Measurements from ENCODE around the gene DLG1. TPM values are rescaled to one million over a fixed set of nuclear protein-coding genes. Genes with fewer than 3 reads are reported as not detected.
A peak's percentile ranks its signal among the peaks of the same experiment; 100 is the strongest.

DLG1 gene
- total and polyA plus RNA-seq, 9 of the 15 experiments (the other 6 are each of a cell fraction or from before 2014, with no cell fraction given), result 9.4 to 63.5 (median 43.6) TPM

DNA sequence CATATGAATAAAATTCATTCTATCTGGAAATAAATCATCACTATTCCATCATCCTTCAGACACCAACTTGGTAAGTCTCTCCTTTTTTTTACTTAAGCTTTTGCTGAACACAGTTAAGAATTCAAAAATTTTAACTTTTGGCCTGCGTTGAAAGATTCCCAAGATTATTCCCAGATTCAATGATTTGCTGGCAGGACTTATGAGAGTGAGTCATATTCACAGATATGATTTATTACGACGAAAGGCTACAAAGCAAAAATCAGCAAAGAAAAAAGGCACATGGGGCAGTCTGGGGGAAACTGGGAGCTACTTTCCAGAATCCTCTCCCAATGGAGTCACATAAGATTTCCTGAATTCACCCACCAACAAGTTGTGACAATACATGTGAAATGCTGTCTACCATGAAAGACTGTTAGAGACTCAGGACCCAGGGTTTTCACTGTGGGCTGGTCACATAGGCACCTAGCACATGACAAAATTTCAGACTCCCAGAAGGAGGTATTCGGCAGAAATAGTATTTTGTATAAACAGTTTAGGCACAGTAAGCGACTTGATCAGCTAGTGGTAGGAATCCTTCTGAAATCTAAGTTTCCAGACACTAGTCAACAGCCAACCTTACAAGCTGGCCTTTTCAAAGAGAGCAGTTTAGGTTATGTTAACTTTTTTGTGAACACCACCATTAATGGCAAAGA is 82.1 kb downstream of the DLG1 start (continued):
- TF ChIP-seq, protein P1, sequence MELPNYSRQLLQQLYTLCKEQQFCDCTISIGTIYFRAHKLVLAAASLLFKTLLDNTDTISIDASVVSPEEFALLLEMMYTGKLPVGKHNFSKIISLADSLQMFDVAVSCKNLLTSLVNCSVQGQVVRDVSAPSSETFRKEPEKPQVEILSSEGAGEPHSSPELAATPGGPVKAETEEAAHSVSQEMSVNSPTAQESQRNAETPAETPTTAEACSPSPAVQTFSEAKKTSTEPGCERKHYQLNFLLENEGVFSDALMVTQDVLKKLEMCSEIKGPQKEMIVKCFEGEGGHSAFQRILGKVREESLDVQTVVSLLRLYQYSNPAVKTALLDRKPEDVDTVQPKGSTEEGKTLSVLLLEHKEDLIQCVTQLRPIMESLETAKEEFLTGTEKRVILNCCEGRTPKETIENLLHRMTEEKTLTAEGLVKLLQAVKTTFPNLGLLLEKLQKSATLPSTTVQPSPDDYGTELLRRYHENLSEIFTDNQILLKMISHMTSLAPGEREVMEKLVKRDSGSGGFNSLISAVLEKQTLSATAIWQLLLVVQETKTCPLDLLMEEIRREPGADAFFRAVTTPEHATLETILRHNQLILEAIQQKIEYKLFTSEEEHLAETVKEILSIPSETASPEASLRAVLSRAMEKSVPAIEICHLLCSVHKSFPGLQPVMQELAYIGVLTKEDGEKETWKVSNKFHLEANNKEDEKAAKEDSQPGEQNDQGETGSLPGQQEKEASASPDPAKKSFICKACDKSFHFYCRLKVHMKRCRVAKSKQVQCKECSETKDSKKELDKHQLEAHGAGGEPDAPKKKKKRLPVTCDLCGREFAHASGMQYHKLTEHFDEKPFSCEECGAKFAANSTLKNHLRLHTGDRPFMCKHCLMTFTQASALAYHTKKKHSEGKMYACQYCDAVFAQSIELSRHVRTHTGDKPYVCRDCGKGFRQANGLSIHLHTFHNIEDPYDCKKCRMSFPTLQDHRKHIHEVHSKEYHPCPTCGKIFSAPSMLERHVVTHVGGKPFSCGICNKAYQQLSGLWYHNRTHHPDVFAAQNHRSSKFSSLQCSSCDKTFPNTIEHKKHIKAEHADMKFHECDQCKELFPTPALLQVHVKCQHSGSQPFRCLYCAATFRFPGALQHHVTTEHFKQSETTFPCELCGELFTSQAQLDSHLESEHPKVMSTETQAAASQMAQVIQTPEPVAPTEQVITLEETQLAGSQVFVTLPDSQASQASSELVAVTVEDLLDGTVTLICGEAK (IDR thresholded peaks at IDR 0.05), result no peak
- TF ChIP-seq, protein P1 (CRISPR knock-in tag; IDR thresholded peaks at IDR 0.05), result no peak
- TF ChIP-seq BRD4 (IDR thresholded peaks at IDR 0.05) (no peak), MEIS2 (IDR thresholded peaks at IDR 0.05; ENCODE audit: partially characterized antibody) (peak; percentile 79), ZNF445 (CRISPR knock-in tag; IDR thresholded peaks at IDR 0.05; ENCODE audit: low read depth) (no peak), CREBBP (IDR thresholded peaks at IDR 0.05; ENCODE audit: low read depth, low read length) (no peak), JUND (IDR thresholded peaks at IDR 0.05; ENCODE audit: borderline replicate concordance, low read depth, low read length) (peak; percentile 61), JUND (tag; IDR thresholded peaks at IDR 0.05; ENCODE audit: borderline replicate concordance, low read depth, low read length) (0 out of 3 replicates have a peak, but pooled peaks have one; percentile 47), ZNF134 (CRISPR knock-in tag; conservative IDR thresholded peaks at IDR 0.05) (no peak), TEAD2 (tag; IDR thresholded peaks at IDR 0.05) (no peak), NCOA4 (IDR thresholded peaks at IDR 0.05; ENCODE audit: partially characterized antibody) (no peak)
- TF ChIP-seq, protein P2, sequence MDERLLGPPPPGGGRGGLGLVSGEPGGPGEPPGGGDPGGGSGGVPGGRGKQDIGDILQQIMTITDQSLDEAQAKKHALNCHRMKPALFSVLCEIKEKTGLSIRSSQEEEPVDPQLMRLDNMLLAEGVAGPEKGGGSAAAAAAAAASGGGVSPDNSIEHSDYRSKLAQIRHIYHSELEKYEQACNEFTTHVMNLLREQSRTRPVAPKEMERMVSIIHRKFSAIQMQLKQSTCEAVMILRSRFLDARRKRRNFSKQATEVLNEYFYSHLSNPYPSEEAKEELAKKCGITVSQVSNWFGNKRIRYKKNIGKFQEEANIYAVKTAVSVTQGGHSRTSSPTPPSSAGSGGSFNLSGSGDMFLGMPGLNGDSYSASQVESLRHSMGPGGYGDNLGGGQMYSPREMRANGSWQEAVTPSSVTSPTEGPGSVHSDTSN (CRISPR knock-in tag; IDR thresholded peaks at IDR 0.05; ENCODE audit: low read depth), result no peak
- TF ChIP-seq, protein P2 (tag; conservative IDR thresholded peaks at IDR 0.05; ENCODE audit: low read depth), result peak; percentile 76
- TF ChIP-seq, protein P3, sequence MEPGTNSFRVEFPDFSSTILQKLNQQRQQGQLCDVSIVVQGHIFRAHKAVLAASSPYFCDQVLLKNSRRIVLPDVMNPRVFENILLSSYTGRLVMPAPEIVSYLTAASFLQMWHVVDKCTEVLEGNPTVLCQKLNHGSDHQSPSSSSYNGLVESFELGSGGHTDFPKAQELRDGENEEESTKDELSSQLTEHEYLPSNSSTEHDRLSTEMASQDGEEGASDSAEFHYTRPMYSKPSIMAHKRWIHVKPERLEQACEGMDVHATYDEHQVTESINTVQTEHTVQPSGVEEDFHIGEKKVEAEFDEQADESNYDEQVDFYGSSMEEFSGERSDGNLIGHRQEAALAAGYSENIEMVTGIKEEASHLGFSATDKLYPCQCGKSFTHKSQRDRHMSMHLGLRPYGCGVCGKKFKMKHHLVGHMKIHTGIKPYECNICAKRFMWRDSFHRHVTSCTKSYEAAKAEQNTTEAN (CRISPR knock-in tag; IDR thresholded peaks at IDR 0.05), result no peak
